Esophagus squamous epithelium (tissue), 4 donors: Measurements from ENCODE around the gene NCOA7.
"Not testable (repeated sequence)": the region's sequence is repeated elsewhere in the genome, so short reads cannot be mapped to it uniquely, and the experiment has no call there.

Experiments used
- POLR2A ChIP-seq, 4 donors: fragments of 450-650 bp; IDR thresholded peaks; one replicate each; pipeline ENCODE4 v1.6.1; 2017; ENCODE audit warnings: antibody characterized with exemption in 4 of 4, mild to moderate bottlenecking in 4 of 4, moderate library complexity in 3 of 4
- TF ChIP-seq, protein P1 (sequence below), 6 experiments: fragments of 450-650 bp in 4 of 6; fragments of 200-600 bp in 2 of 6; sonication (generic) in 2 of 6; IDR thresholded peaks; one replicate each; pipeline ENCODE4 v1.5.1; 2016 to 2019; ENCODE audit warnings: antibody characterized with exemption in 6 of 6, mild to moderate bottlenecking in 4 of 6, moderate library complexity in 4 of 6

DNA sequence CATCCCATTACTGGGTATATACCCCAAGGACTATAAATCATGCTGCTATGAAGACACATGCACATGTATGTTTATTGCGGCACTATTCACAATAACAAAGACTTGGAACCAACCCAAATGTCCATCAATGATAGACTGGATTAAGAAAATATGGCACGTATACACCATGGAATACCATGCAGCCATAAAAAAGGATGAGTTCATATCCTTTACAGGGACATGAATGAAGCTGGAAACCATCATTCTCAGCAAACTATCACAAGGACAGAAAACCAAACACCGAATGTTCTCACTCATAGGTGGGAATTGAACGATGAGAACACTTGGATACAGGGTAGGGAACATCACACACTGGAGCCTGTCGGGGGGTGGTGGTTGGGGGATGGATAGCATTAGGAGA, 57.5 kb downstream of the NCOA7 start:
- TF ChIP-seq, protein P1, sequence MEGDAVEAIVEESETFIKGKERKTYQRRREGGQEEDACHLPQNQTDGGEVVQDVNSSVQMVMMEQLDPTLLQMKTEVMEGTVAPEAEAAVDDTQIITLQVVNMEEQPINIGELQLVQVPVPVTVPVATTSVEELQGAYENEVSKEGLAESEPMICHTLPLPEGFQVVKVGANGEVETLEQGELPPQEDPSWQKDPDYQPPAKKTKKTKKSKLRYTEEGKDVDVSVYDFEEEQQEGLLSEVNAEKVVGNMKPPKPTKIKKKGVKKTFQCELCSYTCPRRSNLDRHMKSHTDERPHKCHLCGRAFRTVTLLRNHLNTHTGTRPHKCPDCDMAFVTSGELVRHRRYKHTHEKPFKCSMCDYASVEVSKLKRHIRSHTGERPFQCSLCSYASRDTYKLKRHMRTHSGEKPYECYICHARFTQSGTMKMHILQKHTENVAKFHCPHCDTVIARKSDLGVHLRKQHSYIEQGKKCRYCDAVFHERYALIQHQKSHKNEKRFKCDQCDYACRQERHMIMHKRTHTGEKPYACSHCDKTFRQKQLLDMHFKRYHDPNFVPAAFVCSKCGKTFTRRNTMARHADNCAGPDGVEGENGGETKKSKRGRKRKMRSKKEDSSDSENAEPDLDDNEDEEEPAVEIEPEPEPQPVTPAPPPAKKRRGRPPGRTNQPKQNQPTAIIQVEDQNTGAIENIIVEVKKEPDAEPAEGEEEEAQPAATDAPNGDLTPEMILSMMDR (IDR thresholded peaks at IDR 0.05): not testable (repeated sequence)
- not testable (repeated sequence) for TF ChIP-seq POLR2A (IDR thresholded peaks at IDR 0.05)
